K562 (cell line): Measurements from ENCODE around the gene PPA2. TPM values are rescaled to one million over a fixed set of nuclear protein-coding genes. Genes with fewer than 3 reads are reported as not detected.
A peak's percentile ranks its signal among the peaks of the same experiment; 100 is the strongest.

Experiments used
- ATAC-seq: fragments of 200-7000 bp; cut with Tn5 transposase; 3 replicates; pipeline ENCODE4 v1.9.1; 2020; ENCODE audit warnings: moderate library complexity
- BruUV-seq: library from RNA; stranded (reverse); fragments of 400-500 nt; replicated peaks from 2 replicates; lab custom pipeline; 2021; lab: Mats Ljungman, UMichigan
- CTCF ChIA-PET: fragments of 300-600 bp; formaldehyde crosslinking; extraction: SDS; loops from one replicate; lab custom pipeline; 2021; ENCODE audit warnings: low intra/inter-chr PET ratio; lab: Yijun Ruan, JAX
- POLR2A ChIA-PET: fragments of 300-600, 350-650 bp; sonication (Branson Sonifier 250); formaldehyde crosslinking; extraction: SDS; loops from one replicate; lab custom pipeline; 2021; ENCODE audit warnings: antibody characterized with exemption, inconsistent platforms; lab: Yijun Ruan, JAX
- DNase-seq, 4 experiments: peaks; one replicate each; pipeline versions ENCODE4 v3.0.0 to v3.0.0-alpha.2; 2011 to 2018; ENCODE audit warnings: low spot score in 3 of 4, mixed read lengths in 3 of 4; ENCODE audit errors: extremely low read depth in 1 of 4
- FAIRE-seq: peaks from 2 replicates; lab custom pipeline; 2011; peaks lifted over from hg19 to GRCh38; lab: Jason Lieb, UNC
- H2AFZ ChIP-seq: 2 replicates; pipeline ENCODE4 v1.6.0; 2011; ENCODE audit warnings: low read depth, low read length, control low read depth, inconsistent platforms
- H3K27ac ChIP-seq: fragments of 200-600 bp; 3 replicates; pipeline ENCODE4 v1.8.0; 2011; ENCODE audit warnings: low read depth, mild to moderate bottlenecking, control low read depth, inconsistent platforms, low read length, moderate library complexity, mixed read lengths; ENCODE audit errors: extremely low read depth
- H3K27me3 ChIP-seq, 2 experiments: fragments of 300-600 bp in 1 of 2; 2 replicates in 1 of 2; 3 replicates in 1 of 2; pipeline versions ENCODE4 v1.6.0 to v1.8.0; 2011; ENCODE audit warnings: inconsistent platforms in 2 of 2, low read length in 2 of 2, mild to moderate bottlenecking in 1 of 2, mixed read lengths in 1 of 2, moderate library complexity in 1 of 2; ENCODE audit not compliant: control insufficient read depth in 2 of 2, insufficient read depth in 2 of 2
- H3K36me3 ChIP-seq: fragments of 300-600 bp; 3 replicates; pipeline ENCODE4 v1.8.0; 2011; ENCODE audit warnings: mild to moderate bottlenecking, low read length, inconsistent platforms; ENCODE audit not compliant: control insufficient read depth, insufficient read depth
- H3K4me1 ChIP-seq, 2 experiments: fragments of 200-600 bp in 1 of 2; replicated peaks in 1 of 2; 2 replicates in 1 of 2; 3 replicates in 1 of 2; pipeline versions ENCODE4 v1.5.1 to v1.8.0; 2011; ENCODE audit warnings: inconsistent platforms in 2 of 2, low read length in 2 of 2, mild to moderate bottlenecking in 1 of 2, mixed read lengths in 1 of 2, moderate library complexity in 1 of 2; ENCODE audit not compliant: control insufficient read depth in 2 of 2, insufficient read depth in 2 of 2
- H3K4me2 ChIP-seq: 2 replicates; pipeline ENCODE4 v1.6.1; 2011; ENCODE audit warnings: low read length, control low read depth, inconsistent platforms, mixed read lengths; ENCODE audit not compliant: insufficient read depth
- H3K4me3 ChIP-seq: fragments of 200-600 bp; sonication (generic), shearing (Covaris generic); 2 replicates; pipeline ENCODE4 v1.5.1; 2016; ENCODE audit warnings: control low read depth, inconsistent platforms
- H3K79me2 ChIP-seq: fragments of 200-600 bp; 3 replicates; pipeline ENCODE4 v1.8.0; 2011; ENCODE audit warnings: low read length, inconsistent platforms; ENCODE audit not compliant: control insufficient read depth, insufficient read depth
- H3K9ac ChIP-seq, 2 experiments: 2 replicates each; pipeline versions ENCODE4 v1.6.0 to v1.6.1; 2011; ENCODE audit warnings: low read depth in 2 of 2, low read length in 2 of 2, control low read depth in 1 of 2, inconsistent platforms in 1 of 2, mild to moderate bottlenecking in 1 of 2, mixed read lengths in 1 of 2; ENCODE audit not compliant: insufficient read depth in 1 of 2
- H3K9me1 ChIP-seq: one replicate; pipeline ENCODE4 v1.6.0; 2011; ENCODE audit warnings: inconsistent platforms, mild to moderate bottlenecking, low read length, moderate library complexity; ENCODE audit not compliant: control insufficient read depth, insufficient read depth
- H3K9me3 ChIP-seq: replicated peaks from 2 replicates; pipeline ENCODE4 v1.5.1; 2011; ENCODE audit warnings: low read depth, low read length, inconsistent platforms; ENCODE audit not compliant: control insufficient read depth, insufficient read depth
- H4K20me1 ChIP-seq: replicated peaks from 2 replicates; pipeline ENCODE4 v1.6.1; 2011; ENCODE audit warnings: low read length, inconsistent platforms, mixed read lengths; ENCODE audit not compliant: control insufficient read depth, insufficient read depth
- EZH2 ChIP-seq: IDR thresholded peaks from 2 replicates; pipeline ENCODE4 v1.6.1; 2012; ENCODE audit warnings: low read depth, mild to moderate bottlenecking, inconsistent platforms, low read length, borderline replicate concordance
- POLR2G ChIP-seq: fragments of 200-400 bp; formaldehyde crosslinking; IDR thresholded peaks from 2 replicates; pipeline ENCODE4 v1.6.1; 2017; ENCODE audit warnings: low read depth, mild to moderate bottlenecking, antibody characterized with exemption, low read length, moderate library complexity
- WGBS: fragments of 100-300 bp; shearing (Covaris generic); methylation state at CpG from one replicate; pipeline ENCODE4 v1.1.6; 2016; ENCODE audit warnings: low coverage, mixed read lengths; ENCODE audit not compliant: insufficient coverage; ENCODE audit errors: missing lambda C conversion rate; 5-methylcytosine and 5-hydroxymethylcytosine counted together
- in situ Hi-C: fragments of 300-500 bp; cut with MboI; formaldehyde crosslinking; loops from 4 replicates; pipeline ENCODE4 v1.15.0; 2018; ENCODE audit warnings: inconsistent platforms, mixed read lengths
- intact Hi-C: fragments of 100-400 bp; cut with micrococcal nuclease; formaldehyde crosslinking; loops from 2 replicates; pipeline ENCODE4 v1.14.2; 2022
- polyA plus RNA-seq, 8 experiments: library from polyadenylated mRNA; depleted of rRNA in 4 of 8; stranded (reverse) in 5 of 8; unstranded in 3 of 8; fragments of >200 nt; fragmentation: Nextera tagmentation in 2 of 8; fragmentation: Illumina TruSeq in 1 of 8; extraction: Ambion mirVana in 2 of 8; extraction: Trizol in 1 of 8; gene quantifications; 2 replicates each; pipeline versions ENCODE4 v1.2.1 to v1.2.3, GENCODE V29; 2011 to 2014; ENCODE audit warnings: inconsistent platforms in 1 of 8, missing spikeins in 1 of 8
- total RNA-seq, 7 experiments: library from RNA; depleted of rRNA in 6 of 7; stranded (reverse); fragments of >200 nt in 6 of 7; fragmentation: Illumina TruSeq in 2 of 7; extraction: Trizol in 2 of 7; gene quantifications; 2 replicates each; pipeline versions ENCODE4 v1.2.1 to v1.2.3, GENCODE V29; 2011 to 2021; ENCODE audit warnings: low replicate concordance in 1 of 7
- TF ChIP-seq, protein P1 (sequence below): IDR thresholded peaks from 2 replicates; pipeline ENCODE4 v1.6.1; 2012; ENCODE audit warnings: low read depth, low read length, improper control_type of control experiment, borderline replicate concordance

The PPA2 gene
- total and polyA plus RNA-seq, 9 of the 15 experiments (the other 6 are each of a cell fraction or from before 2014, with no cell fraction given), result 48.3 to 190 (median 109) TPM

DNA sequence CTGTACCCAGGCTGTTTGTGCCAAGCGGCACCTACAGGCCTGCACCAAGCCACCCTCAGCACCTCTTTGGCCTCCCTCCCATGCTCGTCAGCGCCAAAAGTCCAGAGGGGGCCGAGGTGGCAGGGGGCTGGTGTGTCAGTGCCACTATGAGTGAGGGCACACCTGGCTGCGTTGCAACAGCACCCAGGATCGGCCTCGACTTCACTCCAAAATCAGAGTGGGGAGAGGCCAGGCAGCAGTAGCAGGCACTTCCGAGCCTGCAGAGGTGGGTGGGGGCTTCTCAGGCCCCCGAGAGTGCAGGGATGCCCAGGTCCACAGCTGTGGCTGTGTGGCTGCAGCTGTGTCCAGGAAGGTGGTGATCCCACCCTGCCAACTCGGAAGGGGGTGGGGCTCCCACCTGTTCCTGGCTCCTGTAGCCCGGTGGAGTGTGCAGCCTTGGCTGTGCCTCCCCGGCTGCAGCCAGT is 58.5 kb downstream of the PPA2 start:
- in situ Hi-C loops (no loop called here), intact Hi-C loops (no loop called here)
- TF ChIP-seq POLR2G (0 out of 2 replicates have a peak, but pooled peaks have one; percentile 23), EZH2 (no peak)
- TF ChIP-seq, protein P1, sequence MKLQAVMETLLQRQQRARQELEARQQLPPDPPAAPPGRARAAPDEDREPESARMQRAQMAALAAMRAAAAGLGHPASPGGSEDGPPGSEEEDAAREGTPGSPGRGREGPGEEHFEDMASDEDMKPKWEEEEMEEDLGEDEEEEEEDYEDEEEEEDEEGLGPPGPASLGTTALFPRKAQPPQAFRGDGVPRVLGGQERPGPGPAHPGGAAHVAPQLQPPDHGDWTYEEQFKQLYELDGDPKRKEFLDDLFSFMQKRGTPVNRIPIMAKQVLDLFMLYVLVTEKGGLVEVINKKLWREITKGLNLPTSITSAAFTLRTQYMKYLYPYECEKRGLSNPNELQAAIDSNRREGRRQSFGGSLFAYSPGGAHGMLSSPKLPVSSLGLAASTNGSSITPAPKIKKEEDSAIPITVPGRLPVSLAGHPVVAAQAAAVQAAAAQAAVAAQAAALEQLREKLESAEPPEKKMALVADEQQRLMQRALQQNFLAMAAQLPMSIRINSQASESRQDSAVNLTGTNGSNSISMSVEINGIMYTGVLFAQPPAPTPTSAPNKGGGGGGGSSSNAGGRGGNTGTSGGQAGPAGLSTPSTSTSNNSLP, result no peak
- H4K20me1 ChIP-seq, result no peaks in the 10 kb centered on the region
- no peak overlapping the region for H3K27ac ChIP-seq
- no peaks in the 10 kb centered on the region for H3K9me3 ChIP-seq
- H3K27me3 ChIP-seq, result no peaks in the 10 kb centered on the region
- no peak; the same call in 2 of the 3 replicates for ATAC-seq
- H3K9ac ChIP-seq, result peak overlapping the region in 1 of 2 experiments; percentile 26; a peak in 1 of 4 replicates
- no TSS peak for BruUV-seq
- no peaks in the 10 kb centered on the region for H3K9me1 ChIP-seq
- H3K4me3 ChIP-seq, result no peak overlapping the region
- no peak for FAIRE-seq
- H3K79me2 ChIP-seq, result no peaks in the 10 kb centered on the region
- H2AFZ ChIP-seq, result no peak overlapping the region
- 90% methylated on average over 12 of the region's 12 CpGs for WGBS
- CTCF ChIA-PET, result no interaction called here
- no peak overlapping the region for H3K4me2 ChIP-seq
- H3K36me3 ChIP-seq, result peaks cover 8% of the 10 kb centered on the region; the same call in 1 of the 3 replicates
- POLR2A ChIA-PET, result no interaction called here
- no peak for DNase-seq
- no peaks in the 10 kb centered on the region for H3K4me1 ChIP-seq
